ENCODE results near the gene FGF12. TPM values are rescaled to one million over a fixed set of nuclear protein-coding genes. Genes with fewer than 3 reads are reported as not detected.

Gene FGF12
- total and polyA plus RNA-seq, 2 experiments from 2014 or later, result not detected

DNA sequence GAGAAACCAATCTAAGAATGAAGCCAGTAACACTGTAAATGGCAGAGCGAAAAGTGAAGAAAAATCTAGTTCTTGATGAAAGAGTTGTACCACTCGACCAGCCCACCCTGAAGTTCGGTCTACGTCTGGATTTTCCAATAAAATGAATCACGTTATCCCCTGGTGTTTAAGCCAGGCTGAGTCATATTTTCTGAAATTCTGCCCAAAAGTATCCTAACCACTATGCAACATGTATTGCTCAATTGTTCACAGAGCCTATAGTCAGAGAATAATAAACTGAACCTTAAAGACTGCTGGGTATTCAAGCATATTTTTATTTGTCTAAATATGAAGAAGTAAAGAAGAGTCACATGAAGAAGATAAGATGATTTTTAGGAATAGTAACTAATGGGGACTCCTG, 245.7 kb downstream of the FGF12 start:
- Histone ChIP-seq H4K20me1 (ENCODE audit: insufficient read depth) (no peaks in the 10 kb centered on the region), H3K4me2 (ENCODE audit: unreplicated experiment) (no peak overlapping the region), H3K79me2 (ENCODE audit: insufficient read depth) (no peaks in the 10 kb centered on the region), H3K27ac (no peak overlapping the region), H2AFZ (no peak overlapping the region), H3F3A (ENCODE audit: insufficient read depth) (no peaks in the 10 kb centered on the region), H3K4me3 (no peak overlapping the region), H3K4me1 (ENCODE audit: insufficient read depth) (peaks cover 10% of the 10 kb centered on the region; the same call in 1 of the 2 replicates), H3K9me2 (ENCODE audit: insufficient read depth) (no peaks in the 10 kb centered on the region), H3K27me3 (replicated peaks; ENCODE audit: insufficient read depth) (no peaks in the 10 kb centered on the region; the same call in 1 of the 2 replicates), H3K9me3 (ENCODE audit: low read depth) (no peaks in the 10 kb centered on the region), H3K9ac (no peak overlapping the region), H3K36me3 (ENCODE audit: low read depth) (no peaks in the 10 kb centered on the region)
- TF ChIP-seq EZH2 (IDR thresholded peaks at IDR 0.05; ENCODE audit: insufficient read depth, poor library complexity, severe bottlenecking), result no peak
- no peak for TF ChIP-seq EZH2phosphoT487 (IDR thresholded peaks at IDR 0.05; ENCODE audit: insufficient read depth, low read depth)
- in situ Hi-C loops (cut with MboI), result no loop called here
- DNase-seq, result peak; percentile 61
- 33 to 34% methylated on average over 5 of the region's 5 CpGs for WGBS, 2 experiments (ENCODE audit: low coverage in 1 of 2, low lambda C conversion rate in 2 of 2, missing lambda C conversion rate in 2 of 2)

DNA sequence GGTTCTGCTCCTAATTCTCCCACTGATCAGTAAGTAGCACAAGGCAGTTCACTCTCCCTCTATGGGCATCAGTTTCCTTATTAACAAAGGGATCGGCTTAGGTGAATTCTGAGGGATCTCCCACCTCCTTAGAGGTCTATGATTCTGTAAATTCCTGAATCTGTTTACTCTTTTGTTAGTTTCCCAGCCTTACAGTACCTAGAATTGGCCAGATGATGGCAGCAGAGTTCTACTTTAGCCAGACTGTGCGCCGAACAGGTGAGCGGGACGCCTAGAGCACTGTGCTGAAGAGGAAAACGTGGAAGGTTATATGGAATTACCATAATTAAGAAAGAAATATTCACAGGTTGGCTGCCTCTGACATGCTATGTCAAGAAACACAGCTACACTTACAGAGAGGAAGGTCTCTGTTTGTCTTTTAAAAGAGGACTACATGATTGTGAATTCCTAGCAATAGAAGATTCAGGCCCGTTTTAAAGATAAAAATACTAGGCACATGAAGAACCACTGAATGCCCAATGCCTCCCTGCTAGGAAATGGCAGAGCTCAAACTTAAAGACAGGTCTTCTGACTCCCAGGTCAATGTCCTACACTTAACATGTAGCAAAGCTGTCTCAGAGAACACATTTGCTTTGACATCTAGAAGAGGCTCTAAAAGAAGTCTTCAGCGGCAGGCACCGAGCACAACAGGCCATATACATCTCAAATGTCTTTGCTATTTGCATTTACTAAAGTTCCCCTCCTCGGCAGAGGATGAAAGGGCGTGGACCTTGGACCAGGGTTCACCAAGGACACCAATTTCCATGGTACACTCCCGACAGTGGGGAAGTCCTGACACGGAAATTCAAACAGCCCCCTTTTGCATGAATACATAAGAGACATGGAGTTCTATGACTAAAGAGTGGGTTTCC, 259.9 kb downstream of the FGF12 start:
- H3K4me1 ChIP-seq (ENCODE audit: insufficient read depth), result no peaks in the 10 kb centered on the region
- in situ Hi-C loops (cut with MboI), result no loop called here
- H3K9me3 ChIP-seq (ENCODE audit: low read depth), result no peaks in the 10 kb centered on the region
- WGBS, 2 experiments (ENCODE audit: low coverage in 1 of 2, low lambda C conversion rate in 2 of 2, missing lambda C conversion rate in 2 of 2), result 5 to 10% methylated on average over 13 of the region's 13 CpGs
- no peaks in the 10 kb centered on the region for H3K36me3 ChIP-seq (ENCODE audit: low read depth)
- peaks cover 11% of the 10 kb centered on the region; the same call in 1 of the 2 replicates for H3K27me3 ChIP-seq (replicated peaks; ENCODE audit: insufficient read depth)
- H2AFZ ChIP-seq, result no peak overlapping the region
- no peak overlapping the region for H3K9ac ChIP-seq
- H3K79me2 ChIP-seq (ENCODE audit: insufficient read depth), result no peaks in the 10 kb centered on the region
- TF ChIP-seq EZH2phosphoT487 (IDR thresholded peaks at IDR 0.05; ENCODE audit: insufficient read depth, low read depth) (no peak), EZH2 (IDR thresholded peaks at IDR 0.05; ENCODE audit: insufficient read depth, poor library complexity, severe bottlenecking) (no peak)
- H3F3A ChIP-seq (ENCODE audit: insufficient read depth), result no peaks in the 10 kb centered on the region
- H3K4me2 ChIP-seq (ENCODE audit: unreplicated experiment), result no peak overlapping the region
- peak; percentile 60 for DNase-seq
- no peak overlapping the region for H3K27ac ChIP-seq
- H4K20me1 ChIP-seq (ENCODE audit: insufficient read depth), result no peaks in the 10 kb centered on the region
- no peaks in the 10 kb centered on the region for H3K9me2 ChIP-seq (ENCODE audit: insufficient read depth)
- H3K4me3 ChIP-seq, result no peak overlapping the region

DNA sequence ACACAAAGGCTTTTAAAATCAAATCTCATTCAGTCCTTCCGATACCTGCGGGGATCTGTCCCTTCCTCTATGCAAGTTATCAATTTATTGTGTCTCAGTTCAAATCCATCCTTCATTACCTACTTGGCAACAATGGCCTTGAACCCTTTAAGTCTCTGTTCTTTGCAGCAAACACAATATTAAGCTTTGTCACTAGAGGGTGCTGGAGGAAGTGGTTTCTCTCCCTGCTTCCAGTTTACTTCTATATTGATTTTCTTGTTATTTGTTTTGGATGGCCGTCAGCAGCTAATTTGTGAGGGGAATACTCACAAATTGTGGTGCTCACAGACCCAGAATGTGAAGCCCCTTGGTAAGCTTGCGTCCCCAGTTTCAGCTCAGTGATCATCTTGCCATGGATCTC, 278.3 kb downstream of the FGF12 start:
- Histone ChIP-seq H3K27ac (no peak overlapping the region), H4K20me1 (ENCODE audit: insufficient read depth) (no peaks in the 10 kb centered on the region), H3K27me3 (replicated peaks; ENCODE audit: insufficient read depth) (peaks cover 15% of the 10 kb centered on the region), H3K36me3 (ENCODE audit: low read depth) (no peaks in the 10 kb centered on the region), H2AFZ (no peak overlapping the region), H3F3A (ENCODE audit: insufficient read depth) (no peaks in the 10 kb centered on the region), H3K4me1 (ENCODE audit: insufficient read depth) (no peaks in the 10 kb centered on the region; the same call in 1 of the 2 replicates), H3K4me3 (no peak overlapping the region), H3K9me2 (ENCODE audit: insufficient read depth) (no peaks in the 10 kb centered on the region), H3K4me2 (ENCODE audit: unreplicated experiment) (no peak overlapping the region), H3K9me3 (ENCODE audit: low read depth) (no peaks in the 10 kb centered on the region), H3K9ac (no peak overlapping the region), H3K79me2 (ENCODE audit: insufficient read depth) (no peaks in the 10 kb centered on the region)
- in situ Hi-C loops (cut with MboI), result no loop called here
- peak; percentile 16 for DNase-seq
- 46 to 56% methylated on average over 4 of the region's 4 CpGs for WGBS, 2 experiments (ENCODE audit: low coverage in 1 of 2, low lambda C conversion rate in 2 of 2, missing lambda C conversion rate in 2 of 2)
- TF ChIP-seq EZH2 (IDR thresholded peaks at IDR 0.05; ENCODE audit: insufficient read depth, poor library complexity, severe bottlenecking) (no peak), EZH2phosphoT487 (IDR thresholded peaks at IDR 0.05; ENCODE audit: insufficient read depth, low read depth) (no peak)

DNA sequence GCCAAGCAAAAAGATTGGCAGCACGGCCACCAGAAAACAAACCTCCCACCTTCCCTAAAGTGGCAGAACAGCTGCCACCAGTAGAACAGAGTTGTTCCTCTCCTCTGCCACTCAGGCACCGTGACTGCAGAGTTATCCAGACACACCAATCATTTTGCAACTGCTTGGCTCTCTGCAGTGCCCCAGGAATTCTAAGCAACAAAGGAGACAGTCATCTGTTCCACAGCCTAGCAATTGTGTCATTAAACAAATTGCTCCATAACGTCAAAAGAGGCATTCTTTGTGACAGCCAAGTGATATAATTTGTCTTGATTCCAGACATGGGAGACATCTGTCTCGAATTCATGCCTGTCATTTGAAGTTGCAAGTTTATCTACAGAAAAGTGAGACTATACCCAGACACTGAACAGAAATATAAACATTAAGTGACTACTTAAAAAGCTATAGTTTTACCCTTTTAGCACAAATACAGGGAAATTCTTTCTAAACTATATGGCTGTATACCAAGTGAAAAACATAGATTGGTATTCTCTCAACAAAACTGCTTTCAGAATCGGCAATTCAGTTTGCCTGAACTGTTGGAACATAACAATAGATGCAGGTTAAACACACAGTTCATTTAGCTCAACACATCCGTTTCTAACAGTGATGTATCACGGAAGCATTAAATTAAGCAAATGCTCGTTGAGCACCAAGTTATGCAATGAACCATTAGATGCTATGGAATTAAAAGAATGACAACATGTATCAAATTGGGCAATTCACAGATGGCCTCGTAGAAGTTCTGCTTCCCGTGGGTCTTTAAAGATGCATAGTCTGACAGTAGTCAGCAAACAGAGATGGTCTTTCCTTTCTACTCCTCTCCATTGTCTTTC, 281.3 kb downstream of the FGF12 start:
- Histone ChIP-seq H3K4me3 (no peak overlapping the region), H3K27me3 (replicated peaks; ENCODE audit: insufficient read depth) (peaks cover 15% of the 10 kb centered on the region), H2AFZ (no peak overlapping the region), H3K9me3 (ENCODE audit: low read depth) (no peaks in the 10 kb centered on the region), H3K27ac (no peak overlapping the region), H3K36me3 (ENCODE audit: low read depth) (no peaks in the 10 kb centered on the region), H3K79me2 (ENCODE audit: insufficient read depth) (no peaks in the 10 kb centered on the region), H3K4me1 (ENCODE audit: insufficient read depth) (no peaks in the 10 kb centered on the region; the same call in 1 of the 2 replicates), H4K20me1 (ENCODE audit: insufficient read depth) (no peaks in the 10 kb centered on the region), H3K4me2 (ENCODE audit: unreplicated experiment) (peak overlapping the region; percentile 18), H3K9ac (no peak overlapping the region), H3K9me2 (ENCODE audit: insufficient read depth) (no peaks in the 10 kb centered on the region), H3F3A (ENCODE audit: insufficient read depth) (no peaks in the 10 kb centered on the region)
- in situ Hi-C loops (cut with MboI), result no loop called here
- DNase-seq, result peak; percentile 58
- no peak for TF ChIP-seq EZH2phosphoT487 (IDR thresholded peaks at IDR 0.05; ENCODE audit: insufficient read depth, low read depth)
- no peak for TF ChIP-seq EZH2 (IDR thresholded peaks at IDR 0.05; ENCODE audit: insufficient read depth, poor library complexity, severe bottlenecking)
- 1 to 2% methylated on average over 10 of the region's 10 CpGs for WGBS, 2 experiments (ENCODE audit: low coverage in 1 of 2, low lambda C conversion rate in 2 of 2, missing lambda C conversion rate in 2 of 2)
